ENCODE data around the gene COL4A4.
A peak's percentile ranks its signal among the peaks of the same experiment; 100 is the strongest.

- peak; percentile 79 for TF ChIP-seq CTCF (IDR thresholded peaks at IDR 0.05)
- no peak for TF ChIP-seq ZFX (IDR thresholded peaks at IDR 0.05; ENCODE audit: borderline replicate concordance)
These were observed 179.0 kb downstream of the COL4A4 start for GRCh38 chr2:226984750-226985582.
